Peyer's patch (tissue), 4 donors: ENCODE data around the gene CA4. TPM values are rescaled to one million over a fixed set of nuclear protein-coding genes. Genes with fewer than 3 reads are reported as not detected.

Experiments
- DNase-seq, 3 donors: peaks; one replicate each; pipeline ENCODE4 v3.0.0-alpha.2; 2017 to 2019
- H3K27ac ChIP-seq, 4 donors: fragments of 200-600 bp; sonication (generic); one replicate each; pipeline ENCODE4 v1.5.1; 2016 to 2019
- H3K27me3 ChIP-seq, 2 donors: fragments of 200-600 bp; sonication (generic); one replicate each; pipeline ENCODE4 v1.5.1; 2019
- H3K36me3 ChIP-seq, 3 donors: fragments of 200-600 bp; sonication (generic); one replicate each; pipeline ENCODE4 v1.5.1; 2016 to 2019
- H3K4me1 ChIP-seq, 4 donors: fragments of 200-600 bp; sonication (generic); one replicate each; pipeline ENCODE4 v1.5.1; 2016 to 2019
- H3K4me3 ChIP-seq, 4 donors: fragments of 200-600 bp; sonication (generic); 1 replicate in 3 of 4; 2 replicates in 1 of 4; pipeline ENCODE4 v1.5.1; 2016 to 2019; ENCODE audit warnings: mild to moderate bottlenecking in 1 of 4
- H3K9me3 ChIP-seq, 4 donors: fragments of 200-600 bp; sonication (generic); one replicate each; pipeline ENCODE4 v1.5.1; 2016 to 2019; ENCODE audit warnings: mild to moderate bottlenecking in 1 of 4
- CTCF ChIP-seq, 6 experiments: fragments of 450-650 bp in 4 of 6; fragments of 200-600 bp in 2 of 6; sonication (generic) in 1 of 6; IDR thresholded peaks; one replicate each; pipeline ENCODE4 v1.5.1; 2017 to 2019; ENCODE audit warnings: antibody characterized with exemption in 6 of 6, mild to moderate bottlenecking in 3 of 6, moderate library complexity in 1 of 6
- POLR2A ChIP-seq, 2 donors: fragments of 450-650 bp; IDR thresholded peaks; one replicate each; pipeline ENCODE4 v1.5.1; 2017; ENCODE audit warnings: antibody characterized with exemption in 2 of 2, mild to moderate bottlenecking in 2 of 2, moderate library complexity in 2 of 2
- total RNA-seq, 4 donors: library from RNA; depleted of rRNA; stranded (reverse); fragments of >200 nt; gene quantifications; one replicate each; pipeline ENCODE4 v1.1.0, GENCODE V29; 2016

CA4 gene
- total RNA-seq, 4 donors from 2014 or later, result 1.6 to 18.4 (median 12.3) TPM; not detected in 1

DNA sequence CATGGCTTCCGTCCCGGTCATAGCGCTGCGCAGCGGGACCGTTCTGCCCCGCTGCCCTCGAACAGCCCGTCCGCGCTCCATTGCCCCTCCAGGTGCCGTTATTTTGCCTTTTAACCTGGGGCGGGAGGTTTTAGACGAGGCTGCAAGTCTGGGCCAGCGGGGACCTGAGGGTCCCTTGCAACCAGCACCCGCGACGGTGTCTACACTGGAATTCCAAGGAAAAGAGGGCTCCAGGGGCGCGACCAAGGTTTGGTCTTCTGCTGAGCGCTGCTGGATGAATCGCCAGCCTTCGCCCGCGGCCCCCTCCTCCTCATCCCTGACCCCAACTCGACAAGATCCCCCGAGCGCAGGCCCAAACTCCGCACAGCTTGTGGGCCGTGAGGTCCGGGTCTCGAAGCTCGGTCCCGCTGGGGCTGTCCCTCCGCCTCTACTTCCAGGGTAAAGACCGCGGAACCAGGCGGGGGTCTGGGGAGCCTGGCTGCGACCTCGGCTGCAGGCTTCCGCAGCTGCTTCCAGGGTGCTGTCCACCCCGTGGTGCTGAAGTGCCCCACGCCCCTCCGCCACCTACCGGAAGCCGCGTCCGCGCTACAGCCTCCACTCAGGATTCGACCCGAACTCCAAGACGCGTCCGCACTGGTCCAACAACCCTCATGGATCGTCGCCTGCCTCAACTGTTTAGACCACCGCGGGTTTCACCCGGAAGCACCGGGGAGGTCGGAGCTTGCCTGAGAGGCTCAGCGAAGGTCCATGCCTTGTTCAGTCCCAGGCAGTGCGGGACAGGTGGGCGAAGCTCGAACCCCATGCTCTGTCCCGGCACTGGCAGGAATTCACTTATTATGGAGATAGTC, 10.1 kb upstream of the CA4 start:
- Histone ChIP-seq H3K4me3 (peak overlapping the region in 2 of 4 donors; percentile 7 to 25), H3K27me3 (peaks cover 0 to 29% of the 10 kb centered on the region in 2 donors), H3K27ac (no peak overlapping the region), H3K4me1 (peaks cover 0 to 26% (median 7%) of the 10 kb centered on the region in 4 donors), H3K9me3 (no peaks in the 10 kb centered on the region), H3K36me3 (no peaks in the 10 kb centered on the region)
- DNase-seq, result peak; percentile 38 to 83 (median 81)
- TF ChIP-seq CTCF (IDR thresholded peaks at IDR 0.05) (peak in 4 of 6 experiments; percentile 49 to 70 (median 69)), POLR2A (IDR thresholded peaks at IDR 0.05) (no peak)

DNA sequence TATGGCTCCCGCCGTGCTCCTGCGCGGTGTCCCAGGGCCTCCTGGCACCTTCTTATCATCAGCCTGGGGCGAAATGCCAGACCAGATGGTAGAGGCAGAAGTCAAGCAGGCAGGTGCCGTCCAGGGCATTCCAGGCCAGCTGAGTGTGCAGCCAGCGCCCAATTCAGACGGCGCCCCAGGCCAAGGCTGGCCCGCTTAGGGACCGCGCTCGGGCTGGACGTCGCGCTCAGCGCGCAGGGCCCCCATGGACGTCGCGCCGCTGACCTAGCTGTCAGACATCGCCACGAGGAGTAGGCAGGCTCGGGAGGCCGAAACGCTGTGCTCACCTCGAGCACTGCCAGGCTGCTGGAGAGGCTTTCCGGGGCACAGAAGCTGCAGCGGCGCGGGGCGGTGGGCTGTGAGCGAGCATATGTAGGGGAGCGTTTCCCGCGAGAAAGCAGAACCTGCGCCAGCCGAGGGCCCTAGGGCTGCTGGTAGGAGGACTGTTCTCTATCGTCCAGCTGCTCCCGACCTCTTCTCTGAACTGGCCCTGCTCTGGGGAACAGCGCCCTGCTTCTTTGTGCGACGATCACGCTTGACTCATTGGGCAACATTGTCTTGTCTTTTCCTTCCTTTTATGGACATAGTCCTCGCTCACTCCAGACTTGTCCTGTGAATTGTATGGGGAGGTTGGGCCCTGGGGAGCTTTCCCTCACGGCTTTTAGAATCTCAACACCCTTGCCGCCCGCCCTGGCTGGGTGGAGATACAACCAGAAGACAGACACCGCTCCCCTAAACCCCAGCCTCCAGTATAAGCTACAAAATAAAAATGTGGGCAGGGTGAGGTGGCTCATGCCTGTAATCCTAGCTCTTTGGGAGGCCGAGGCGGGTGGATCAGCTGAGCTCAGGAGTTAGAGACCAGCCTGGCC, 8.4 kb upstream of the CA4 start:
- H3K9me3 ChIP-seq, result no peaks in the 10 kb centered on the region
- DNase-seq, result peak in 1 of 3 donors; percentile 45
- H3K27ac ChIP-seq, result no peak overlapping the region
- TF ChIP-seq CTCF (IDR thresholded peaks at IDR 0.05), result no peak
- no peak for TF ChIP-seq POLR2A (IDR thresholded peaks at IDR 0.05)
- peaks cover 0 to 23% (median 4%) of the 10 kb centered on the region in 4 donors for H3K4me1 ChIP-seq
- peaks cover 0 to 32% of the 10 kb centered on the region in 2 donors for H3K27me3 ChIP-seq
- no peaks in the 10 kb centered on the region for H3K36me3 ChIP-seq
- H3K4me3 ChIP-seq, result no peak overlapping the region

- no peak overlapping the region for H3K4me3 ChIP-seq
- no peaks in the 10 kb centered on the region for H3K36me3 ChIP-seq
- peaks cover 0 to 32% of the 10 kb centered on the region in 2 donors for H3K27me3 ChIP-seq
- DNase-seq, result peak; percentile 78 to 94 (median 85)
- peaks cover 0 to 23% (median 4%) of the 10 kb centered on the region in 4 donors for H3K4me1 ChIP-seq
- TF ChIP-seq CTCF (IDR thresholded peaks at IDR 0.05), result peak in 5 of 6 experiments; percentile 35 to 81 (median 71)
- no peak for TF ChIP-seq POLR2A (IDR thresholded peaks at IDR 0.05)
- no peaks in the 10 kb centered on the region for H3K9me3 ChIP-seq
- H3K27ac ChIP-seq, result no peak overlapping the region
Measured at GRCh38 chr17:60142872-60143499, 6.8 kb upstream of the CA4 start.

GRCh38 chr17:60145006-60145935, 4.5 kb upstream of the CA4 start:
- H3K27me3 ChIP-seq, result peaks cover 0 to 34% of the 10 kb centered on the region in 2 donors
- peaks cover 0 to 22% (median 4%) of the 10 kb centered on the region in 4 donors for H3K4me1 ChIP-seq
- DNase-seq, result peak in 1 of 3 donors; percentile 7
- no peak overlapping the region for H3K4me3 ChIP-seq
- no peak for TF ChIP-seq CTCF (IDR thresholded peaks at IDR 0.05)
- TF ChIP-seq POLR2A (IDR thresholded peaks at IDR 0.05), result no peak
- H3K27ac ChIP-seq, result no peak overlapping the region
- H3K9me3 ChIP-seq, result no peaks in the 10 kb centered on the region
- H3K36me3 ChIP-seq, result no peaks in the 10 kb centered on the region
